Placental pericyte (primary cell): ENCODE data around the gene CXCL5. TPM values are rescaled to one million over a fixed set of nuclear protein-coding genes. Genes with fewer than 3 reads are reported as not detected.

Experiments used
- small RNA-seq: library from RNA; depleted of rRNA; stranded (forward); fragments of <200 nt; gene quantifications from one replicate; pipeline ENCODE3, GENCODE V24; 2012; ENCODE audit warnings: low replicate concordance
- total RNA-seq: library from RNA; depleted of rRNA; stranded (reverse); fragments of >200 nt; gene quantifications from 2 replicates; pipeline ENCODE4 v1.2.3, GENCODE V29; 2012

Gene CXCL5
- total RNA-seq, result 8.2 and 19.5 TPM in 2 replicates

DNA sequence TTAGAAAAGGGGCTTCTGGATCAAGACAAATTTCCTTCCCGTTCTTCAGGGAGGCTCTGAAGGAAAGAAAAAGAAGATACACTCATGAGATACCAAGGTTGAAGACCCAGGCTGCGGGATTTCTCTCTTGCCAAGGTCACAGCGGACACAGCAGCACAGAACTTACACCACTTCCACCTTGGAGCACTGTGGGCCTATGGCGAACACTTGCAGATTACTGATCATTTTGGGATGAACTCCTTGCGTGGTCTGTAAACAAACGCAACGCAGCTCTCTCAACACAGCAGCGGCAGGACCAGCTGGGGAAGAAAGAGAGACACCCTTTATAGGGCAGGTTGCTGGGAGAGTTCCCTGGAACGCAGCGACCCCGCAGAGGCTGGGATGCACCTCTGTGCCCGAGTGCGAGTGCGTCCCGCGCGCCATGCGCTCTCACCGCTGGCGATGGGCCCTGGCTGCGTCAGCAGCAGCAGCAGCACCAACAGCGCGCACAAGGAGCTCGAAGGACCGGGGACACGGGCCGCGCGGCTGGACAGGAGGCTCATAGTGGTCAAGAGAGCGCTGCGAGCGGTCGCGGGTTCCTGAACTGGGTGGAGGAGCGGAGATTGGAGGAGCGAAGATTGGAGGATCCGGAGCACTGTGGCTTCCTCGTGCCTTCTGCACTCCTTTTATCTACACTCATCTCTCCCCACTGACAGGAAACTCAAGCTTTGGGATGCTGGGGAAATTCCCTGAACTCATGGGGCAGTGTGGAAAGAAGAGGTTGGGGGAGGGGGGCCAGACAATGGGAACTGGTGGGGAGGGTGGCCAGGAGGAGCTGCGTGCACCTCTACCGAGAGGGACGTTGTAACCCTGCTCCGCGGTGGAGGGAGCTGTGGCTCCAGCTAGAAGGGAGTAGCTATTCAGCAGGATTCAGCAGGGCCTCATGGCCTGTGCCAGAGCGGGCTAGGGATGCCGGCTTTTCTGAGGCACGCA is at the start of gene CXCL5:
TSS of gene CXCL5 (minus strand) at position 638 of the 972 bp plus-strand sequence. CDS start at position 542, 96 bp downstream.

DNA sequence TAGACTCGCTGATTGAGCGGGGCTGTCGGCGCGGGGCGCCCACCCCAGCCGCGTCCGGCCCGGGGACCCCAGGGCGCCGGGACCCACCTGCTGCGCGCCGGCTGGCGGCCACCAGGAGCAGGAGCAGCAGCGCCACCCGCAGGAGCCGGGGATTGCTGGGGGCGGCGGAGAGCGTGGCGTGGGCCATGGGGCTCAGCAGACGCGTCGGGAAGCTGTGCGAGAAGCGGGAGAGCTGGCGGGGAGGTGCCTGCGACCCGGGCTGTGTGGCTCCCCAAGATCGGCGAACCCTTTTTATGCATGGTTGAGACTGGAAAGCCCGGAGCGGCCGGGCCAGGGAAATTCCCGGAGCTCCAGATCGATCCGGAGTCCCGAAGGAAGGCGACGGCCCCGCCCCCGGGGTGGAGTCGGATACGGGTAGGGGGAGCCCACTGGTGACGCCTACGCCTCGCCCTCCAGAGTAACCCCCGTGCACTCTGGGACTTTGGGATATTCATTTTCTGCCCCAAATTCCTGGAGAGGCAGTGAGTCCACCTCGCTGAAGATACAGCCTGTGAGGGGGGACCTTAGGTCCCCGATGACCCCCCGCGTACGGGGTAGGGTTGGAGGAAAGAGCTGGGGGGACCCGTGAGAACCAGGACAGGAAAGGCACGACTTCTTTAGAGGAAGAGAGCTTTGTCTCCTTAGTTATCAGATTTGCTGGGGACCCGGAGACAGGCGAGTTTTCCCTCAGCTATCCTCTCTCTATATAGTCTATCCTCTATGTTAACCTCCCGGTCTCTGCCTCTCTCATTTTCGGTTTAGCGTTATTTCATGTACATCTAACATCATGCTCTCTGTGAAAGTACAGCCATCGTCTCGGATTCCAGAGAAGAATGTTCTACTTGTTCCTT is 40.2 kb upstream of the CXCL5 start, which contains the start of gene CXCL3:
TSS of gene CXCL3 (minus strand) at position 265 of the 890 bp plus-strand sequence. CDS start at position 187, 78 bp downstream.

DNA sequence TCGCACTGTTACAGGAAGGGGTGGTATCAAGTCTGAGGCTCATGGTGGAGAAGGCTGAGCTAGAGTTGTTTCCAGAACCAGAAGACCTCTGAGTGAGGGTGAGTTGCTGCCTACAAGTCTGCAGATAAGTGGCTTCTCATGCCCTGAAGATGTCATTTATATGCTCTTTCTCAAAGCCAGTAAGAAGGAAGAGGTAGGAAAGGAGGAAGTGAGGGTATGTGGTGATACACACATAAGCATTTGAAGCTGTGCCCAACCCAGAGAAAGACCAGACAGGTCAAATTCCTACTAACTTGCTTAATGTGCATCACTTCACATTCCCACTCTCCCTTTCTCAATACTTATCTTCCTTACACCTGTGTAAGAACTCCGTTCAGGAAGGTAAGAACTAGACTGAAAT is 10.4 kb downstream of the CXCL5 start, which contains the start of gene PPBP:
TSS of gene PPBP (minus strand) at position 130 of the 400 bp plus-strand sequence. CDS start at position 43, 87 bp downstream.

Small RNA genes lying within 50 kb of the gene (small RNA-seq; reads per million reads assigned to genes)
- gene RN7SL218P, result not detected

Other genes starting within 250 kb of the CXCL5 start
- gene CXCL6, start 162.0 kb downstream of the CXCL5 start, total RNA-seq, result 10.6 and 46.2 TPM in 2 replicates
- gene PF4V1, start 145.4 kb downstream of the CXCL5 start, total RNA-seq, result 0.57 TPM in 1 of 2 replicates, not detected in the other
- 128 and 355 TPM in 2 replicates for gene CXCL1, start 129.3 kb downstream of the CXCL5 start, total RNA-seq
- 0.66 TPM in 1 of 2 replicates, not detected in the other for gene PF4, start 16.6 kb downstream of the CXCL5 start, total RNA-seq
- not detected in 2 replicates for gene PPBP, start 10.5 kb downstream of the CXCL5 start, total RNA-seq
- 4.9 and 19.7 TPM in 2 replicates for gene CXCL3, start 40.0 kb upstream of the CXCL5 start, total RNA-seq
- 5.6 and 53.6 TPM in 2 replicates for gene CXCL2, start 100.5 kb upstream of the CXCL5 start, total RNA-seq
- 15.8 and 23.2 TPM in 2 replicates for gene MTHFD2L, start 159.4 kb upstream of the CXCL5 start, total RNA-seq